Measurements from ENCODE around the gene CMKLR1.

CMKLR1 gene

GRCh38 chr12:108374596-108375320, 35.6 kb upstream of the CMKLR1 start:
- no peak for TF ChIP-seq REST (IDR thresholded peaks at IDR 0.05; ENCODE audit: insufficient read depth in 1 of 2, low read depth in 2 of 2, low read length in 2 of 2)
- no peak for TF ChIP-seq TAF1 (IDR thresholded peaks at IDR 0.05; ENCODE audit: borderline replicate concordance, insufficient read depth, low read length)
- TF ChIP-seq POLR2AphosphoS5 (IDR thresholded peaks at IDR 0.05; ENCODE audit: low read depth, low read length): no peak
- no peak for TF ChIP-seq FOXP2 (optimal IDR thresholded peaks at IDR 0.05; ENCODE audit: borderline replicate concordance, extremely low read depth, extremely low read length, insufficient read depth)
- TF ChIP-seq SIN3A (IDR thresholded peaks at IDR 0.05; ENCODE audit: borderline replicate concordance, insufficient read depth, low read length): no peak

GRCh38 chr12:108373111-108373510, 34.0 kb upstream of the CMKLR1 start:
- TF ChIP-seq POLR2AphosphoS5 (IDR thresholded peaks at IDR 0.05; ENCODE audit: low read depth, low read length): no peak
- TF ChIP-seq REST (IDR thresholded peaks at IDR 0.05; ENCODE audit: insufficient read depth in 1 of 2, low read depth in 2 of 2, low read length in 2 of 2): no peak
- TF ChIP-seq SIN3A (IDR thresholded peaks at IDR 0.05; ENCODE audit: borderline replicate concordance, insufficient read depth, low read length): no peak

GRCh38 chr12:108371801-108372344, 32.8 kb upstream of the CMKLR1 start:
- TF ChIP-seq TAF1 (IDR thresholded peaks at IDR 0.05; ENCODE audit: borderline replicate concordance, insufficient read depth, low read length) (no peak), REST (IDR thresholded peaks at IDR 0.05; ENCODE audit: insufficient read depth in 1 of 2, low read depth in 2 of 2, low read length in 2 of 2) (no peak), POLR2AphosphoS5 (IDR thresholded peaks at IDR 0.05; ENCODE audit: low read depth, low read length) (no peak), SIN3A (IDR thresholded peaks at IDR 0.05; ENCODE audit: borderline replicate concordance, insufficient read depth, low read length) (no peak), FOXP2 (optimal IDR thresholded peaks at IDR 0.05; ENCODE audit: borderline replicate concordance, extremely low read depth, extremely low read length, insufficient read depth) (no peak)

- TF ChIP-seq POLR2AphosphoS5 (IDR thresholded peaks at IDR 0.05; ENCODE audit: low read depth, low read length) (no peak), FOXP2 (optimal IDR thresholded peaks at IDR 0.05; ENCODE audit: borderline replicate concordance, extremely low read depth, extremely low read length, insufficient read depth) (no peak), SIN3A (IDR thresholded peaks at IDR 0.05; ENCODE audit: borderline replicate concordance, insufficient read depth, low read length) (no peak), REST (IDR thresholded peaks at IDR 0.05; ENCODE audit: insufficient read depth in 1 of 2, low read depth in 2 of 2, low read length in 2 of 2) (no peak)
Measured at GRCh38 chr12:108370415-108370814, 31.3 kb upstream of the CMKLR1 start.
